ENCODE measurements around the gene CDH12. TPM values are rescaled to one million over a fixed set of nuclear protein-coding genes. Genes with fewer than 3 reads are reported as not detected.

CDH12 gene
- total RNA-seq, 1 experiment from 2014 or later: not detected

DNA sequence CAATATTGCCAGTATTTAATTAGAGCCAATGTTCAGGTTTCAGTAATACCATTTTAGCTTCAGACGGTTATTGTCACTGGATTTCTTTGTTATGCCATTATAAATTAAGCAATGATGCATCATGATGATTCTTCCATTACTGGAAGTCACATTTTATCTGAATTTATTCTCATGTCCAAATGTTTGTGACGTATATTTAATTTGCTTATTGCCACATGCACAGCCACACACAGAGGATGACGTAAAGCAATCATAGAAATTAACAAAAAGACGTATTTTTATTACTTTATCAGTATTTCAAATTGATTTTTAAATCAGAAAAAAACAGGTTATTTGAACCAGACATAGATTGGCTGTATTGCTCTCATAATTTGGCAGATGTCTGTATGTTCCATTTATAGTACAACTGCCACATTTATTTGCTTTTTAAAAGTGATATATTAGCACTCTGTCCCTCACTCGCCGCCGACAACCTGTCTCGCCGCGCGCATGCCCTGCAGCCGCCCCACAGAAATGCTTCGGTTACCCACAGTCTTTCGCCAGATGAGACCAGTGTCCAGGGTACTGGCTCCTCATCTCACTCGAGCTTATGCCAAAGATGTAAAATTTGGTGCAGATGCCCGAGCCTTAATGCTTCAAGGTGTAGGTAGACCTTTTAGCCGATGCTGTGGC, 970.9 kb downstream of the CDH12 start:
- H3K4me1 ChIP-seq (ENCODE audit: low read length): no peaks in the 10 kb centered on the region
- no peaks in the 10 kb centered on the region for H3K79me2 ChIP-seq (ENCODE audit: low read length)
- no peaks in the 10 kb centered on the region for H3K9me2 ChIP-seq (replicated peaks; ENCODE audit: insufficient read depth, low read length)
- H3K4me2 ChIP-seq (ENCODE audit: low read depth, low read length, poor library complexity, severe bottlenecking): no peak overlapping the region
- H3K27me3 ChIP-seq (ENCODE audit: low read length): no peaks in the 10 kb centered on the region
- H3K9ac ChIP-seq (ENCODE audit: low read length): no peak overlapping the region
- no peak overlapping the region for H3K27ac ChIP-seq (ENCODE audit: low read length)
- H4K20me1 ChIP-seq (ENCODE audit: insufficient read depth, low read depth, low read length): no peaks in the 10 kb centered on the region
- H3K36me3 ChIP-seq (ENCODE audit: insufficient read depth, low read length): no peaks in the 10 kb centered on the region
- no peak for DNase-seq
- H3K4me3 ChIP-seq (ENCODE audit: low read length): no peak overlapping the region
- no peak overlapping the region for H2AFZ ChIP-seq (ENCODE audit: low read length)
- H3K9me3 ChIP-seq (ENCODE audit: low read length): no peaks in the 10 kb centered on the region

DNA sequence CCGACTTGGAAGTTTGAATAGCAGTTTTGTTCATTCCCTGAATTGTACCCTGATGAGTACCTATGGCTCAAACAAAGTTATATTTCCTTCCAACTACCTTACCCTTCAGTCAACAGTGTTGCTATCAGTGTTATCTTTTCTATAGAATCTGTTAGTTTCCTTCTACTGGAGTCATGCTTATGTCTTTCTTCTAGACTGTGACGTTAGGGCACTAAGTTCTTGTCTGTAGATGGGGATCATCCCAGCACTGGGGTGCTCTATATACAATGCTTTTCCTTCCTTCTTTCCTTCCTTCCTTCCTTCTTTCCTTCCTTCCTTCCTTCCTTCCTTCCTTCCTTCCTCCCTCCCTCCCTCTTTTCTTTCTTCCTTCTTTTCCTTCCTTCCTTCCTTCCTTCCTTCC, 973.0 kb downstream of the CDH12 start:
- no peak overlapping the region for H3K27ac ChIP-seq (ENCODE audit: low read length)

DNA sequence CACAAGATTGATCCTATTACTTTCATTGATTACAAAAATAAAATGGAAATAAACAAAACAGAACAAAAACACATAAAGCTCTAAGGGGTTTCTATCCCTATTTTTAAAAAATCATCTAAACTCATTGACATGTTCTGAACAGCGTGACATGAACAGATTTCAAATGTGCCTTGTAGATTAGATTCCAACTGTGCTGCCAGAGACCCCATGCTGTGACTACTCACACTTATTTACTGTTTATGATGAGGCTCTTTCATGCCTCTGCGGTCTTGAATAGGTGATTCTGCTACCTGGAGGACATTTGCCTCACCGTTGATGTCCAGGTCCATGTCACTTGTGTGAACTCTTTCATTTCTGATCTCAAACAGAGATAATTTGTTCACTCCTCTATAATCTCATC, 990.2 kb downstream of the CDH12 start:
- no peaks in the 10 kb centered on the region for H3K79me2 ChIP-seq (ENCODE audit: low read length)
- no peaks in the 10 kb centered on the region for H3K27me3 ChIP-seq (ENCODE audit: low read length)
- H2AFZ ChIP-seq (ENCODE audit: low read length): no peak overlapping the region
- H3K9me3 ChIP-seq (ENCODE audit: low read length): no peaks in the 10 kb centered on the region
- H3K4me3 ChIP-seq (ENCODE audit: low read length): no peak overlapping the region
- H3K9me2 ChIP-seq (replicated peaks; ENCODE audit: insufficient read depth, low read length): no peaks in the 10 kb centered on the region
- H3K27ac ChIP-seq (ENCODE audit: low read length): no peak overlapping the region
- H3K36me3 ChIP-seq (ENCODE audit: insufficient read depth, low read length): no peaks in the 10 kb centered on the region
- H4K20me1 ChIP-seq (ENCODE audit: insufficient read depth, low read depth, low read length): no peaks in the 10 kb centered on the region
- no peak overlapping the region for H3K9ac ChIP-seq (ENCODE audit: low read length)
- H3K4me2 ChIP-seq (ENCODE audit: low read depth, low read length, poor library complexity, severe bottlenecking): no peak overlapping the region
- no peak for DNase-seq
- no peaks in the 10 kb centered on the region for H3K4me1 ChIP-seq (ENCODE audit: low read length)

More for the DNA sequence above, 973.0 kb downstream of the CDH12 start:
- Histone ChIP-seq H3K27me3 (ENCODE audit: low read length) (no peaks in the 10 kb centered on the region), H4K20me1 (ENCODE audit: insufficient read depth, low read depth, low read length) (no peaks in the 10 kb centered on the region), H3K9me3 (ENCODE audit: low read length) (no peaks in the 10 kb centered on the region), H3K9me2 (replicated peaks; ENCODE audit: insufficient read depth, low read length) (no peaks in the 10 kb centered on the region), H3K79me2 (ENCODE audit: low read length) (no peaks in the 10 kb centered on the region), H3K36me3 (ENCODE audit: insufficient read depth, low read length) (no peaks in the 10 kb centered on the region), H3K4me3 (ENCODE audit: low read length) (no peak overlapping the region), H3K9ac (ENCODE audit: low read length) (no peak overlapping the region), H2AFZ (ENCODE audit: low read length) (no peak overlapping the region), H3K4me2 (ENCODE audit: low read depth, low read length, poor library complexity, severe bottlenecking) (no peak overlapping the region), H3K4me1 (ENCODE audit: low read length) (no peaks in the 10 kb centered on the region)
- no peak for DNase-seq

DNA sequence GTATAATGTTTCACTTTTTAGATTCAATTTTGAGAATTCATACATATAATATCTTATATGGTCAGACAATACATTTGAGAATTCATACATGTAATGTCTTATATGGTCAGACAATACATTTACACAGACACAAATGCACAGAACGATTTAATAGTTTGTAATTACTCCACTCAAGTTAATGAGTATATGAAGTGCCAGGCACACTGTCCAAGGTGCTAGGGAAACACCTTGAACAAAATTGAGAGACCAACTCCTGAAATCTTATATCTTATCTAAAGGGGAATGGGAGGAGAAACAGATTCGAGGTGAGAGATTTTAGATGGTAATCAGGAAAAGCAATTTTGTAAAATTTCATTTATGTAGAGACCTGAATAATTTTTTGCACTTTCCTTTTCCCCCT, 994.7 kb downstream of the CDH12 start:
- H3K4me2 ChIP-seq (ENCODE audit: low read depth, low read length, poor library complexity, severe bottlenecking): no peak overlapping the region
- no peak overlapping the region for H3K4me3 ChIP-seq (ENCODE audit: low read length)
- H3K27me3 ChIP-seq (ENCODE audit: low read length): no peaks in the 10 kb centered on the region
- no peaks in the 10 kb centered on the region for H3K9me3 ChIP-seq (ENCODE audit: low read length)
- no peaks in the 10 kb centered on the region for H4K20me1 ChIP-seq (ENCODE audit: insufficient read depth, low read depth, low read length)
- H2AFZ ChIP-seq (ENCODE audit: low read length): no peak overlapping the region
- H3K27ac ChIP-seq (ENCODE audit: low read length): no peak overlapping the region
- no peak for DNase-seq
- H3K36me3 ChIP-seq (ENCODE audit: insufficient read depth, low read length): no peaks in the 10 kb centered on the region
- H3K79me2 ChIP-seq (ENCODE audit: low read length): no peaks in the 10 kb centered on the region
- no peaks in the 10 kb centered on the region for H3K4me1 ChIP-seq (ENCODE audit: low read length)
- no peaks in the 10 kb centered on the region for H3K9me2 ChIP-seq (replicated peaks; ENCODE audit: insufficient read depth, low read length)
- H3K9ac ChIP-seq (ENCODE audit: low read length): no peak overlapping the region

DNA sequence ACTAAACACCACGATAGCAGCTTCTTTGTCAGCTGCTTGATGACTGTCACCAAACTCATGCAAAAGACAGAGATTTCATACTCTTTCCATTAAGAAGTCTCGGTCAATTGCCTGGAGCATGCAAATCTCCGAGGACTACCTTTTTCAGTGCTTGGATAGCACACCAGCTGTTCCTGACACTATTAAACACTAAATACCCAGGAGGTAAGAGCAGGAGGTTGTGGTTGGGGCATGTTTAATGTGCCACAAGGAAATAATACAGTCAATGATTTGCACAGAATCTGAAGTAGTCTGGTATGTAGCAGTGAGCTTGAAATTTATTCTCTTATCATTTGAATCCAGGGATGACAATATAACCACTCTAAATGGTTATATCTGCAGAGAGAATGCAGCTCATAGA, 996.2 kb downstream of the CDH12 start:
- no peaks in the 10 kb centered on the region for H3K9me2 ChIP-seq (replicated peaks; ENCODE audit: insufficient read depth, low read length)
- H3K4me2 ChIP-seq (ENCODE audit: low read depth, low read length, poor library complexity, severe bottlenecking): no peak overlapping the region
- no peaks in the 10 kb centered on the region for H3K9me3 ChIP-seq (ENCODE audit: low read length)
- H3K4me1 ChIP-seq (ENCODE audit: low read length): no peaks in the 10 kb centered on the region
- no peaks in the 10 kb centered on the region for H3K79me2 ChIP-seq (ENCODE audit: low read length)
- H4K20me1 ChIP-seq (ENCODE audit: insufficient read depth, low read depth, low read length): no peaks in the 10 kb centered on the region
- DNase-seq: no peak
- H3K9ac ChIP-seq (ENCODE audit: low read length): no peak overlapping the region
- no peak overlapping the region for H3K27ac ChIP-seq (ENCODE audit: low read length)
- H3K36me3 ChIP-seq (ENCODE audit: insufficient read depth, low read length): no peaks in the 10 kb centered on the region
- no peak overlapping the region for H2AFZ ChIP-seq (ENCODE audit: low read length)
- H3K4me3 ChIP-seq (ENCODE audit: low read length): no peak overlapping the region
- no peaks in the 10 kb centered on the region for H3K27me3 ChIP-seq (ENCODE audit: low read length)

DNA sequence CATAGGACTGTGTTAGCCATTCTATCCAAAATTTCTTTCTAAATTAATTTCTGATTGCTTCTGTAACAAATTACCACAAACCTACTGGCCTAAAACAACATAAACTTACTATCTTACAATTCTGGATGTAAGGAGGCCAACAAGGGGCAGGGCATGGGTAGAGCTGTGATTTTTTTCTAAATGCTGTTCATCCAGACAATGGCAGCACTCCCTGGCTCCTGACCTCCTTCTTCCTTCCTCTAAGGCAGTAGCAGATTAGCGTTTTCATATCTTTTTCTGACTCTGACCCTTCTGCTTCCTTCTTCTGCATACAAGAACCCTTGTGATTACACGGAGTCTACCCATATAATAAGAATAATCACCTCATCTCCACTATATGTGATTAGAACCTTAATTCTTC, 1005.8 kb downstream of the CDH12 start:
- Histone ChIP-seq H3K9me3 (ENCODE audit: low read length) (no peaks in the 10 kb centered on the region), H3K79me2 (ENCODE audit: low read length) (no peaks in the 10 kb centered on the region), H3K4me1 (ENCODE audit: low read length) (no peaks in the 10 kb centered on the region), H3K9me2 (replicated peaks; ENCODE audit: insufficient read depth, low read length) (no peaks in the 10 kb centered on the region), H3K9ac (ENCODE audit: low read length) (no peak overlapping the region), H3K4me3 (ENCODE audit: low read length) (no peak overlapping the region), H3K27me3 (ENCODE audit: low read length) (no peaks in the 10 kb centered on the region), H3K36me3 (ENCODE audit: insufficient read depth, low read length) (no peaks in the 10 kb centered on the region), H3K4me2 (ENCODE audit: low read depth, low read length, poor library complexity, severe bottlenecking) (no peak overlapping the region), H3K27ac (ENCODE audit: low read length) (no peak overlapping the region), H2AFZ (ENCODE audit: low read length) (no peak overlapping the region), H4K20me1 (ENCODE audit: insufficient read depth, low read depth, low read length) (no peaks in the 10 kb centered on the region)
- no peak for DNase-seq

DNA sequence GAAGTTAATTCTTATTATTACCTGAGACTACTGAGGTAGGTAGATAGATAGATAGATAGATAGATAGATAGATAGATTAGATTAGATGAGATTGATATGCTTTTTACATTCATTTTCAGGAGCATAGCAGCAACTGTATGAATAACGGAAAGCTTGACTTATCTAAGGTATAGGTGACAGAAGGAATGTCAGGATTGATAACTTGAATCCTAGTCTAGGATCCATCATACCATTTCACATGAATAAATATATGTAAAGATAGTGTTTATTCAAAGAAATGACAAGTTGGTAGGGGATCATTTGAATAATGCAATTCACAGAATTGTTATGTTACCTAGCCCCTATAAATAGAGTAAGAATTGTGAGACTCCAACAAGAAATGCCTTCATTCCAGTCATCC, 1008.2 kb downstream of the CDH12 start:
- no peaks in the 10 kb centered on the region for H3K9me2 ChIP-seq (replicated peaks; ENCODE audit: insufficient read depth, low read length)
- no peak overlapping the region for H2AFZ ChIP-seq (ENCODE audit: low read length)
- no peaks in the 10 kb centered on the region for H3K4me1 ChIP-seq (ENCODE audit: low read length)
- H3K27ac ChIP-seq (ENCODE audit: low read length): no peak overlapping the region
- no peak for DNase-seq
- H3K4me3 ChIP-seq (ENCODE audit: low read length): no peak overlapping the region
- H3K79me2 ChIP-seq (ENCODE audit: low read length): no peaks in the 10 kb centered on the region
- no peaks in the 10 kb centered on the region for H3K9me3 ChIP-seq (ENCODE audit: low read length)
- H3K36me3 ChIP-seq (ENCODE audit: insufficient read depth, low read length): no peaks in the 10 kb centered on the region
- no peaks in the 10 kb centered on the region for H4K20me1 ChIP-seq (ENCODE audit: insufficient read depth, low read depth, low read length)
- H3K9ac ChIP-seq (ENCODE audit: low read length): no peak overlapping the region
- no peak overlapping the region for H3K4me2 ChIP-seq (ENCODE audit: low read depth, low read length, poor library complexity, severe bottlenecking)
- no peaks in the 10 kb centered on the region for H3K27me3 ChIP-seq (ENCODE audit: low read length)

DNA sequence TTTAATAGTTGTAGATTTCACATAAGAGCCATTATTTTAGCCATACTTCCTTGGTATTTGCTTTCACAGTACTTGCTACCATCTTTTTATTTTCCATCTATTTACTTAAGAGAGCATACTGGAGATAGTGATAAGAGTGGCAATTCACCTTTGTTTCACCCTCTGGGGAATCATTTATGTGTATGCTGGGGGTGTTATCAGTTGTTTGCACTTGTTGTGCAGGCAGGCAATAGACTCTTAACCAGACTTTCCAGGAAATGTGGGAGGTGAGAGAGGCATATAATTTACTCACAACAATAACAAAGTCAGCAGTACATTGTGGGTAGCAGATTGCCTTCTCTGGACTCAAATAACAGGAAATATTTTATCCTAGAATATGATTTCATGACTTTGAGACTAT, 1018.3 kb downstream of the CDH12 start:
- Histone ChIP-seq H3K9ac (ENCODE audit: low read length) (no peak overlapping the region), H3K27me3 (ENCODE audit: low read length) (no peaks in the 10 kb centered on the region), H3K9me2 (replicated peaks; ENCODE audit: insufficient read depth, low read length) (no peaks in the 10 kb centered on the region), H3K4me2 (ENCODE audit: low read depth, low read length, poor library complexity, severe bottlenecking) (no peak overlapping the region), H3K4me3 (ENCODE audit: low read length) (no peak overlapping the region), H3K27ac (ENCODE audit: low read length) (no peak overlapping the region), H3K4me1 (ENCODE audit: low read length) (no peaks in the 10 kb centered on the region; the same call in 1 of the 2 replicates), H2AFZ (ENCODE audit: low read length) (no peak overlapping the region), H4K20me1 (ENCODE audit: insufficient read depth, low read depth, low read length) (no peaks in the 10 kb centered on the region), H3K79me2 (ENCODE audit: low read length) (no peaks in the 10 kb centered on the region), H3K9me3 (ENCODE audit: low read length) (no peaks in the 10 kb centered on the region), H3K36me3 (ENCODE audit: insufficient read depth, low read length) (no peaks in the 10 kb centered on the region)
- no peak for DNase-seq
